KOPT-K1 (cell line): ENCODE measurements around the gene PALD1.
"Not testable (repeated sequence)": the region's sequence is repeated elsewhere in the genome, so short reads cannot be mapped to it uniquely, and the experiment has no call there.

Experiments
- H3K27ac ChIP-seq: fragments of 200-600 bp; sonication (generic); 2 replicates; pipeline ENCODE4 v1.5.1; 2016; ENCODE audit warnings: antibody characterized with exemption, mild to moderate bottlenecking, low read depth, low read length; ENCODE audit not compliant: poor library complexity, severe bottlenecking
- H3K36me3 ChIP-seq: fragments of 200-600 bp; sonication (generic); 2 replicates; pipeline ENCODE4 v1.5.1; 2017; ENCODE audit warnings: antibody characterized with exemption, mild to moderate bottlenecking, low read length, moderate library complexity; ENCODE audit not compliant: insufficient read depth
- H3K9me3 ChIP-seq: fragments of 200-600 bp; sonication (generic); 2 replicates; pipeline ENCODE4 v1.5.1; 2017; ENCODE audit warnings: antibody characterized with exemption, low read length, mild to moderate bottlenecking; ENCODE audit not compliant: insufficient read depth, poor library complexity, severe bottlenecking

PALD1 gene

GRCh38 chr10:70567603-70568002, 89.0 kb downstream of the PALD1 start:
- no peak overlapping the region for H3K27ac ChIP-seq
- no peaks in the 10 kb centered on the region for H3K36me3 ChIP-seq
- no peaks in the 10 kb centered on the region for H3K9me3 ChIP-seq

- Histone ChIP-seq H3K9me3 (no peaks in the 10 kb centered on the region), H3K36me3 (no peaks in the 10 kb centered on the region), H3K27ac (no peak overlapping the region)
These were observed 89.5 kb downstream of the PALD1 start for GRCh38 chr10:70568113-70568512.

GRCh38 chr10:70568781-70569495, 90.4 kb downstream of the PALD1 start:
- Histone ChIP-seq H3K27ac (no peak overlapping the region), H3K36me3 (no peaks in the 10 kb centered on the region), H3K9me3 (no peaks in the 10 kb centered on the region)

GRCh38 chr10:70571236-70571635, 92.7 kb downstream of the PALD1 start:
- Histone ChIP-seq H3K36me3 (no peaks in the 10 kb centered on the region), H3K27ac (no peak overlapping the region), H3K9me3 (no peaks in the 10 kb centered on the region)

GRCh38 chr10:70571636-70572439, 93.3 kb downstream of the PALD1 start:
- Histone ChIP-seq H3K36me3 (no peaks in the 10 kb centered on the region), H3K9me3 (no peaks in the 10 kb centered on the region), H3K27ac (no peak overlapping the region)

GRCh38 chr10:70573599-70574506, 95.3 kb downstream of the PALD1 start:
- H3K27ac ChIP-seq: no peak overlapping the region
- H3K9me3 ChIP-seq: no peaks in the 10 kb centered on the region
- H3K36me3 ChIP-seq: no peaks in the 10 kb centered on the region

- no peaks in the 10 kb centered on the region for H3K9me3 ChIP-seq
- no peaks in the 10 kb centered on the region for H3K36me3 ChIP-seq
- no peak overlapping the region for H3K27ac ChIP-seq
These were observed 96.9 kb downstream of the PALD1 start for GRCh38 chr10:70575486-70575873.

- Histone ChIP-seq H3K9me3 (no peaks in the 10 kb centered on the region), H3K36me3 (no peaks in the 10 kb centered on the region), H3K27ac (peak overlapping the region; percentile 12)
These were observed 97.6 kb downstream of the PALD1 start for GRCh38 chr10:70575874-70576802.

GRCh38 chr10:70576803-70577517, 98.4 kb downstream of the PALD1 start:
- H3K36me3 ChIP-seq: no peaks in the 10 kb centered on the region
- peak overlapping the region; percentile 12 for H3K27ac ChIP-seq
- H3K9me3 ChIP-seq: no peaks in the 10 kb centered on the region

- Histone ChIP-seq H3K9me3 (no peaks in the 10 kb centered on the region), H3K27ac (no peak overlapping the region), H3K36me3 (no peaks in the 10 kb centered on the region)
These were observed 99.9 kb downstream of the PALD1 start for GRCh38 chr10:70578371-70578947.

- H3K36me3 ChIP-seq: no peaks in the 10 kb centered on the region
- no peak overlapping the region for H3K27ac ChIP-seq
- no peaks in the 10 kb centered on the region for H3K9me3 ChIP-seq
These were observed 100.9 kb downstream of the PALD1 start for GRCh38 chr10:70579234-70580002.

- not testable (repeated sequence) for H3K36me3 ChIP-seq, H3K27ac ChIP-seq, H3K9me3 ChIP-seq
These were observed 102.6 kb downstream of the PALD1 start for GRCh38 chr10:70581176-70581575.
